ENCODE measurements around the gene PRPF8. TPM values are rescaled to one million over a fixed set of nuclear protein-coding genes. Genes with fewer than 3 reads are reported as not detected.

Gene PRPF8
- total and polyA plus RNA-seq, 2 of the 13 experiments (the other 11 are each of a cell fraction or from before 2014, with no cell fraction given) = 112 to 179 TPM

DNA sequence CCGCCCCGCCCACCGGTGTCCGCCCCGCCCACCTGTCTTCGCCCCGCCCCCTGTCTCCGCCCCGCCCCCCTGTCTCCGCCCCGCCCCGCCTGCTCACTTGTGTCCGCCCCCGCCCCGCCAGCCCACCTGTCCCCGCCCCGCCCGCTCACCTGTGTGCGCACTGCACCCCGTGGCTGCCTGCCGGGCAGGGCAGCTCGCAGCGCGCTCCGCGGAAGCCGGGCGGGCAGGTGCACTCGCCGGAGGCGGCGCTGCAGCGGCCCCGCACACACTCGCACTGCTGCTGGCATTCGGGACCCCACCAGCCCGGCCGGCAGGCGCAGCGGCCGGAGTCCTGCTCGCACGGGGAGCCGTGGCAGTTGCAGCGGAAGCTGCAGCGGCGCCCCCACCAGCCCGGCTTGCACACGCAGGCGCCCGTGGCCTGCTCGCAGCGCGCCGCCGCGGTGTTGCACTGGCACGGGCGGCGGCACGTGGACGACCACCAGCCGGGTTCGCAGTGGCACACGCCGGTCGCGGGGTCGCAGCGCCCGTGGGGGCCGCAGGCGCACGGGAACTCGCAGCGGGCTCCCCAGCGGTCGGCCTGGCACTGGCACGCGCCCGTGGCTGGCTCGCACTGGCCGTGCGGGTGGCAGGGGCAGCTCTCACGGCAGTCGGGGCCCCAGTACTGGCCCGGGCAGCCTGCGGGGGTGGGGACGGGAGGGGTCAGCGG is 41.2 kb downstream of the PRPF8 start:
- no peak for FAIRE-seq
- peak; percentile 20 for ATAC-seq
- H3K79me2 ChIP-seq (ENCODE audit: insufficient read depth, low read length) = no peaks in the 10 kb centered on the region
- H3K4me1 ChIP-seq (ENCODE audit: insufficient read depth, low read length) = peaks cover 73% of the 10 kb centered on the region
- peak overlapping the region; percentile 43 for H3K9ac ChIP-seq (ENCODE audit: insufficient read depth, low read depth, low read length)
- H3K4me2 ChIP-seq (ENCODE audit: low read depth, low read length) = peak overlapping the region; percentile 79
- intact Hi-C loops (cut with micrococcal nuclease; ENCODE audit: unreplicated experiment) (no loop called here), in situ Hi-C loops (cut with HindIII; ENCODE audit: extremely low pct_ligation_motif_present, low pct_unique_long_range_greater_than_20kb) (no loop called here)
- WGBS (ENCODE audit: low lambda C conversion rate) = 6% methylated on average over 23 of the region's 90 CpGs
- H2AFZ ChIP-seq (ENCODE audit: low read length) = no peak overlapping the region
- BruUV-seq (replicated peaks) = no TSS peak
- ChIA-PET CTCF (ENCODE audit: low intra/inter-chr PET ratio, low total read pairs) (no interaction called here), POLR2A (interaction anchor here (1.0 kb wide), 1 partner anchor 46 kb away, joined by 3 read pairs; no protein-coding TSS in a partner anchor)
- H3K27me3 ChIP-seq (ENCODE audit: control insufficient read depth in 1 of 2, insufficient read depth in 2 of 2, low read length in 2 of 2) = peaks cover 2 to 28% of the 10 kb centered on the region in 2 experiments; a peak in 3 of 5 replicates
- no peak overlapping the region for H3K27ac ChIP-seq (ENCODE audit: extremely low read length, insufficient read depth, low read length)
- H3K9me3 ChIP-seq (ENCODE audit: low read length) = no peaks in the 10 kb centered on the region
- peak overlapping the region; percentile 50 to 76 (median 51); a peak in 5 of 6 replicates for H3K4me3 ChIP-seq (replicated peaks in 1 of 3; ENCODE audit: insufficient read depth in 1 of 3, low read depth in 2 of 3, low read length in 3 of 3)
- DNase-seq (ENCODE audit: low spot score) = no peak
- H3K36me3 ChIP-seq (replicated peaks in 1 of 2; ENCODE audit: control insufficient read depth in 1 of 2, insufficient read depth in 2 of 2, low read length in 2 of 2) = no peaks in the 10 kb centered on the region
- no peaks in the 10 kb centered on the region for H4K20me1 ChIP-seq (ENCODE audit: insufficient read depth, low read length)
- TF ChIP-seq CAMTA2 (CRISPR knock-in tag; IDR thresholded peaks at IDR 0.05; ENCODE audit: borderline replicate concordance) (0 out of 2 replicates have a peak, but pooled peaks have one; percentile 40), SNAPC2 (CRISPR knock-in tag; IDR thresholded peaks at IDR 0.05) (no peak), NR1H2 (CRISPR knock-in tag; IDR thresholded peaks at IDR 0.05; ENCODE audit: borderline replicate concordance, low read depth) (no peak), SP4 (CRISPR knock-in tag; IDR thresholded peaks at IDR 0.05) (peak; percentile 56), MNT (IDR thresholded peaks at IDR 0.05) (no peak), MXD1 (CRISPR knock-in tag; IDR thresholded peaks at IDR 0.05) (peak; percentile 40; the same call in 1 of the 2 replicates), MAZ (IDR thresholded peaks at IDR 0.05; ENCODE audit: borderline replicate concordance, low read depth, low read length) (no peak), MAZ (CRISPR knock-in tag; IDR thresholded peaks at IDR 0.05; ENCODE audit: low read depth) (peak; percentile 30; the same call in 1 of the 2 replicates), KLF6 (CRISPR knock-in tag; IDR thresholded peaks at IDR 0.05) (no peak), ARID4A (CRISPR knock-in tag; IDR thresholded peaks at IDR 0.05; ENCODE audit: borderline replicate concordance) (peak; percentile 35; the same call in 1 of the 2 replicates)
- TF ChIP-seq, protein P1, sequence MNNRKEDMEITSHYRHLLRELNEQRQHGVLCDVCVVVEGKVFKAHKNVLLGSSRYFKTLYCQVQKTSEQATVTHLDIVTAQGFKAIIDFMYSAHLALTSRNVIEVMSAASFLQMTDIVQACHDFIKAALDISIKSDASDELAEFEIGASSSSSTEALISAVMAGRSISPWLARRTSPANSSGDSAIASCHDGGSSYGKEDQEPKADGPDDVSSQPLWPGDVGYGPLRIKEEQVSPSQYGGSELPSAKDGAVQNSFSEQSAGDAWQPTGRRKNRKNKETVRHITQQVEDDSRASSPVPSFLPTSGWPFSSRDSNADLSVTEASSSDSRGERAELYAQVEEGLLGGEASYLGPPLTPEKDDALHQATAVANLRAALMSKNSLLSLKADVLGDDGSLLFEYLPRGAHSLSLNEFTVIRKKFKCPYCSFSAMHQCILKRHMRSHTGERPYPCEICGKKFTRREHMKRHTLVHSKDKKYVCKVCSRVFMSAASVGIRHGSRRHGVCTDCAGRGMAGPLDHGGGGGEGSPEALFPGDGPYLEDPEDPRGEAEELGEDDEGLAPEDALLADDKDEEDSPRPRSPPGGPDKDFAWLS (CRISPR knock-in tag; IDR thresholded peaks at IDR 0.05; ENCODE audit: borderline replicate concordance) = 0 out of 2 replicates have a peak, but pooled peaks have one; percentile 27
